NCI-H1417 treated with DMSO at 0.1 percent for 48 hours (cell line): Measurements from ENCODE around the gene PKP3.

Experiments used
- DNase-seq: peaks from one replicate; lab custom pipeline; 2025; lab: John Stamatoyannopoulos, UW

Gene PKP3

DNA sequence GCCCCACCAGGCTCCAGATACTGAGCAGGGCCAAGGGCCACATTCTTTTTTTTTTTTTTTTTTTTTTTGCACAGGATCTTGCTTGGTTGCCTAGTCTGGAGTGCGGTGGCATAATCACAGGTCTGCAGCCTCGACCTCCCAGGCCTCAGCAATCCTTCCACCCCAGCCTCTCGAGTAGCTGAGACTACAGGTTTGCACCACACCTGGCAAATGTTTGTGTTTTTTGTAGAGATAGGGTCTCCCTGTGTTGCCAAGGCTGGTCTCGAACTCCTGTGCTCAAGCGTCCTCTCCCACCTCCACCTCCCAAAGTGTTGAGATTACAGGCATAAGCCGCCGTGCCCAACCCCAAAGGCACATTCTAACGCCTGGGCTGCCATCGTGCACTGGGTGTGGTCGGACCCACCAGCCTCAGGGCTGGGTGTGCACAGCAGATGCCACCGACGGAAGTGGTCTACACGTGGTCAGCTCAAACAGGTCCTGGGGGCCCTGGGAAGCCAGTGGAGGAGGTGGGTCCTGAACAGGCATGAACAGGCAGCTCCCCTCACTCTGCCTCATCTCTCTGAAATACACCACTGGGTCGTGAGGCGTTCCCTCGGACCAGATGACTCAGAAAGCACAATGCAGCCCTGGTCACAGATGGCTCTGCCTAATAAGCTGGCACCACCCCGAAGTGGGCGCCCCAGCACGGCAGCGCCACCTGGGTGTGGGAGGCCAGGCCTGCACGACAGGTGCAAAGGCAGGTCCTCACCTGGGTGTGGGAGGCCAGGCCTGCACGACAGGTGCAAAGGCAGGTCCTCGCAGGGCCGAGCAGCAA lies 29.9 kb upstream of the PKP3 start:
- DNase-seq = no peak

DNA sequence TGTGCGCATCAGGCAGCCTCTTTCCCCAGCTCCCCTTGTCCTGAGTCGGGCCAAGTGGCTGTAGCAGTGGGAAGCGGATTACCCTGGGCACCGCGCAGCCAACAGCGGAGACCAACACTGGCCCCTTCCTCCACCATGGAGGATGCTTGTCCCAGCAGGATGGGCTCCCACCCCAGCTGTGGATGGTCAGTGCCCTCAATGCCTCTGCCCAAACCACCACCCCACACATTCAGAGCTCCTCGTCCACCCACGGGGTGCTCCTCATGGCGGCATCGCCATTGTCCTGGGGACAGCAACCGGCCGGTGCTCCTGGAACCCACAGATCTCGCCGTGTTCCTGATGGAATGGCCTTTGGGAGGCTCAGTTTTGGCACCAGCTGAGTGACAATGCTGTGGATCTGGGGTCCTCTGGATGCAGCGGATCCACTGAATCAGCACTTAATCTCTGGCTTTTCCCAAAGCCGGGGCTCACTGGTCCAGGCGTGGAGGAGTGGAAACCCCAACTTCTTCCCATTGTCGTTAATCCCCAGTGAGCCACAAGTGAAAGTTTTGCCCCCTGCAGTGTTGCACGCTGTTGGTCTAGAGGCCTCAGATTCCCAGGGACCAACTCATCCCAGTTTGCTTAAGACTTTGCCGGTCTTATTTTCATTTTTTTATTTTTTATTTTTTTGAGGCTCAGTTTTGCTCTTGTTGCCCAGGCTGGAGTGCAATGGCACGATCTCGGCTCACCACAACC lies 28.9 kb upstream of the PKP3 start:
- no peak for DNase-seq

DNA sequence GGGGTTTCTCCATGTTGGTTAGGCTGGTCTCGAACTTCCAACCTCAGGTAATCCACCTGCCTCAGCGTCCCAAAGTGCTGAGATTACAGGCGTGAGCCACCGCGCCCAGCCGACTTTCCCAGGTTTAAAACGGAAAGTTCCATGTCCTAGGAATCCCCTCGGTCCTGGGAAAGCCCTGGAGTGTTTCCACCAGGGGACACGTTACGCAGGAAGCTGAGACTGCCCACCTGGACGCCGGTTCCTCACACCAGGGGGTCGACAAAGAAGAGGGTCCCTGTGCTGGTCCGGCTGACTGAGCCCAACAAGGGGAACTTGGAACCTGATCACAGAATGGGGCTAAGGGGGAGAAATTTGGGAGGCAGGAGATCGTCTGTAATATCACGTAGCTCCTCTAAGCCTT lies 28.2 kb upstream of the PKP3 start:
- no peak for DNase-seq

DNA sequence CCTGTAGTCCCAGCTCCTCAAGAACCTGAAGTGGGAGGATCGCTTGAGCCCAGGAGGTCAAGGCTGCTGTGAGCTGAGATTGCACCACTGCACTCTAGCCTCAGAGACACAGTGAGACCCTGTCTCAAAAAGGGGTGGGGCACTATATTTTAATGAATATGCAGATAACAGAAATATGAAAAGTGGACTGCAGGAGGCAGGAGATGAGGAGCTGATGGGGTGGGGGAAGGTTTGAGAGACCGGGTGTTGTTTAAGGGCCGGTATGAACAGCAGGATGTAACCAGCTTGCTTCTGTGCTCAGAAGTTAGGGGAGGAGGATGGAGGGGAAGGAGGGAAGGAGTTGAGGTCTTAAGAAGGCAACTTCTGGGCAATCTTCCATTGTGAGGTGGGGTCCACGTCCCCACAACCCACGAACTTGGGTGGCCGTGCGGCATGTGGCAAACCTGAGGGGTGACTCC lies 26.0 kb upstream of the PKP3 start:
- DNase-seq = no peak

DNA sequence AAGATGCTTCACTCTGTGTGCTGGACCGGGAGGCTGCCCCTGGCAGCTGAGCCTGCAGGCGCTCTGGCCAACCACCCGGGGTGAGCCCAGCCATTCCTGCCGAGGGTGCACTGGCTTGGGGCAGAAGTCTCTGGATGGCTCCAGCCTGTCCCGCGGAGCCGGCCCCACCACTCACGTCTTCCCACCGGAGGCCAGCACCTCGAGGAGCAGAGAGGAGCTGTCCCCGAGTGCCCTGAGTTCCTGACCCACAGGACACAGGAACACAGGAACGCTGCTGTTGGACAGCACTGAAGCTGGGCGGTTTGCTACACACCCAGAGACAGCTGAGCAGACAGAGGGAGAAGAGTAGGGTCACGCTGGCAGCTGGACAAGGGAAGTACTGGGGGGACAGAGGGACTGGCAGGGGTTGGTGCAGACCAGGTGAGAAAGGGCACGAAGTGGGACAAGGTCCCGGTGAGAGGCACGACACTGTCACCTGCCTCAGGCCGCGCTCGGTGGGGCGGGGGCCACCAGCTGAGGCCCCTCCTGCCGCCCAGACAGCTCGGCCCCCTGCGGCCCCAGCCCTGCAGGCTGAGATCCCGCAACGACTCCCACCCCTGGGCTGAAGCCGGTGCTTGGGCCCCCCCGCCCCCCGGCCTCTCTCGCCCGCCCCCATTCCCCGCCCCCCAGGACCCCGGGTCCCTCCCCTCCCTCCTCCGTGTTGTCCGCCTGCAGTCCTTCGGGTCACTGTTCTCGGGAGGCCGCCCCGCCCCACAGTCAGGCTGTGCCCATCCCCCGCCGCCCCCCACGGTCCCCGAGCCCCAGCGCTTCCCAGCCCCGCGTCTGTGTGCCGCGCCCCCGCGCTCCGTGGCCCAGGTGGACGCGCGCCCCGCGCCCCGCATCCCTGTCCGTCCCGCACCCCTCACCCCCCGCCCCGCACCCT lies 25.3 kb upstream of the PKP3 start:
- no peak for DNase-seq

DNA sequence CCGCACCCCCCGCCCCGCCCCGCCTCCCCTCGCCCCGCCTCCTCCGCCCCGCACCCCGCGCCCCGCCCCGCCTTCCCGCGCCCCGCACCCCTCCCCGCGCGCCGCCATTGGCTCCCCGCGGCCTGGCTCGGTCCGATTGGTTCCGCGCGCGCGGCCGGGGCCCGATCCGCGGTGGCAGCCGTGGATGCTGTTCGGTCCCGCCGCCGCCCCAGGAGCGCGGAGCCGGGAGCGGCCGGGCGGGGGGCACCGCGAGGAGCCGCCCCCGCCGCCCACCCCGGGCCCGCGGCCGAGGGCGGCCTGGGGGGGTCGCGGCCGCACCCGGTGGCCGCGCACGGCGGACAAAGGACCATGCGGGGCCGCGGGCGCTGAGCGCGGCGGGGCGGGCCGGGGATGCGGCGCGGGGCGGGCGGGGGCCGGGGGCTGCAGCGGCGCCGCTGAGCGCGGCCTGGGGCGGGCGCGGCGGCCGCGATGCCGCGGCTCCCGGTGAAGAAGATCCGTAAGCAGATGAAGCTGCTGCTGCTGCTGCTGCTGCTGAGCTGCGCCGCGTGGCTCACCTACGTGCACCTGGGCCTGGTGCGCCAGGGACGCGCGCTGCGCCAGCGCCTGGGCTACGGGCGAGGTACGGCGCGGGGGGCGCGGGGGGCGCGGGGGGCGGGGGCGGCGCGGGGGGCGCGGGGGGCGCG lies 24.5 kb upstream of the PKP3 start, which contains the start of gene B4GALNT4:
Gene B4GALNT4 (plus strand): TSS at position 164 of the 683 bp plus-strand sequence. CDS start 305 bp downstream, at position 469.
- DNase-seq = no peak

DNA sequence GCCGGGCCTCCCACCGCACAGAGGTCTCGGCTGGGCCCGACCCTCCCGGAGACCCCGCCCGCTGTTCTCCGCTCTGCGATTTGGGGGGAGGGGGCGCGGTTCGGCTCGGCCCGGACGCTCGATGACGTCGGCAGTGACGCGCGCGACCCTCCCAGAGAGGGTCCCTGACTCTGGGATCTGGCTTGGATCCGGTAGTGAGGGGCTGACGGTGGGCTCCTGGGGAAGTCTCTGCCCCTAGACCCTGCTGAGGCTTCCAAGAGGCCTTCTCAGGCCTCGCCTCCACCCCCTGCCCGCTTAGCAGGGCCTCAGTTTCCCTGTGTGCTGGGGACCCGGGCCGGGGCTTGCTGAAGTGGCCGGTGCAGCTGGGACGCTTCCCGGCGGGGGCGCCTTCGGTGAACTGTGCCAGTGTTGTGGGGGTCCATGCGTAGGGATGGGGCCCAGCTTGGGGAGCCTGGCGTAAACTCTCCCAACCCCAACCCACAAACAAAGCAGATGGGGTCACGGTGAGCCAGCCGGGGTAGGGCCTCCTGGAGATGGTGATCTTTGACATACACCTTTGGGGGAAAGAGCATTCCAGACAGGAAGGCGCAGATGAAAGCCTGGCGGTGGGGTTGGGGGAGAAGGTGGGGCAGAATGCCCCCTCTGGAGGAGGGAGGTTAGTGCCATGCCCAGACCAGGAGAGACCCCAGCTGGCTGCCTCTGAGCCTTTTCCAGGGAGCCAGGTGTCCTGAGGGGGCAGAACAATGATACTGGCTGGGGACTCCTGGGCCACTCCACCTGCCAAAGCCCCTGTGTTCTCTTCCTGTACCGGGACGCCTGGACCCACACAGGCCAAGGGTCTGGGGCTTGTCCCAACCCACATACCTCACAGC lies 23.7 kb upstream of the PKP3 start:
- DNase-seq = no peak

DNA sequence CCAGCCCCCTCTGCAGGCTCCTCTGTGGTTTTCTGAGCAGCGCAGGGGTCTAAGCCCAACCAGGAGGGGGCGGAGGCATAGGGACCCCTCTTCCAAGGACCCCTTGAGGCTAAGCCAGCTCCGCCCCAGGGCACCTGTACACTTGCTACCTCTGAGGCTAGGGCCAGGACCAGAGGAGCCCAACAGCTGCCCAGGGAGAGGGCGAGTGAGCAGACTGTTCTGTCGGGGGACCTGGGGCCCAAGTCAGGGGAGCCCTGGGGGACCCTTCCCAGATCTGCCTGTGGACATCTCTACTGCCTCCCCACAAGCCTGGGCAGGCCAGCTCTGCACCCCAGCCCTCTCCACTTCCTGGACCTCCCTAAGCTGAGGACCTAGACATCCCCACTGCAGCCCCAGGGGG lies 23.0 kb upstream of the PKP3 start:
- no peak for DNase-seq

DNA sequence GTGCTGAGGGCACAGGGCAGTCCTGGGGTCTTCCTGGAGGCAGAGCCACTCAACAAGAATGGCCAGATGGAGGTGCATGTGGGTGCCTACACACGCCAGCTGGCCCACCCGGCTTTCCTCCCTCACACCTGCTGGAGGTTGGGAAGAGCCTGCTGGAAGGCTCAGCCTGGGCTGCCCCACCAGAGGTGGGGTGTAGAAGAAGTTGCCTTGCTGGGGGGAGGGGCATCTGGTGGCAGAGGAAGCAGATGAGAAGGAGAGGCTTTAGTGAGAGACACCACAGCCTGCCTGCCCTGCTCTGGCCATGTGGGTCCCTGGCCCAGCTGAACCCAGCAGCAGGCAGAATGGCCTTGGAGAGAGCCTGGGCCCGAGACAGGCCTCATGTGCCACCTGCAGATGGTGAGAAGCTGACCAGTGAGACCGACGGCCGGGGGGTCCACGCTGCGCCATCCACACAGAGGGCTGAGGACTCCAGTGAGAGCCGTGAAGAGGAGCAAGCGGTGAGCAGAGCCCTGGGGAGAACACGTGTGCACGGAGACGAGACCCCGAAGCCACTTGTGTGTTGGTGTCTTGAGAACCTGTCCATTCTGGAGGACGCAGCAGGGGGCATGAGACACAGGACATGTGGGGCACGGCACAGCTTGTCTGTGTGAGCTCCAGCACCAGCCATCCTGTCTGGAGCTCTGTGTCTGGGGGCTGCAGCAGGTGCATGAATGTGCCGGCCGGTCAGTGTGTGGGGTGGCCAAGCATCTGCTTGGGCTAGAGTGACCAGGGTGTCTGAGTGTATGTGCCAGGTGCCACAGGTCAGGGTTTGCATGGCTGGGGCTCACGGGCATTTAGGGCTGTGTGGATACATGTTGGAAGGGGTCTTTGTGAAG lies 22.1 kb upstream of the PKP3 start:
- DNase-seq = no peak

DNA sequence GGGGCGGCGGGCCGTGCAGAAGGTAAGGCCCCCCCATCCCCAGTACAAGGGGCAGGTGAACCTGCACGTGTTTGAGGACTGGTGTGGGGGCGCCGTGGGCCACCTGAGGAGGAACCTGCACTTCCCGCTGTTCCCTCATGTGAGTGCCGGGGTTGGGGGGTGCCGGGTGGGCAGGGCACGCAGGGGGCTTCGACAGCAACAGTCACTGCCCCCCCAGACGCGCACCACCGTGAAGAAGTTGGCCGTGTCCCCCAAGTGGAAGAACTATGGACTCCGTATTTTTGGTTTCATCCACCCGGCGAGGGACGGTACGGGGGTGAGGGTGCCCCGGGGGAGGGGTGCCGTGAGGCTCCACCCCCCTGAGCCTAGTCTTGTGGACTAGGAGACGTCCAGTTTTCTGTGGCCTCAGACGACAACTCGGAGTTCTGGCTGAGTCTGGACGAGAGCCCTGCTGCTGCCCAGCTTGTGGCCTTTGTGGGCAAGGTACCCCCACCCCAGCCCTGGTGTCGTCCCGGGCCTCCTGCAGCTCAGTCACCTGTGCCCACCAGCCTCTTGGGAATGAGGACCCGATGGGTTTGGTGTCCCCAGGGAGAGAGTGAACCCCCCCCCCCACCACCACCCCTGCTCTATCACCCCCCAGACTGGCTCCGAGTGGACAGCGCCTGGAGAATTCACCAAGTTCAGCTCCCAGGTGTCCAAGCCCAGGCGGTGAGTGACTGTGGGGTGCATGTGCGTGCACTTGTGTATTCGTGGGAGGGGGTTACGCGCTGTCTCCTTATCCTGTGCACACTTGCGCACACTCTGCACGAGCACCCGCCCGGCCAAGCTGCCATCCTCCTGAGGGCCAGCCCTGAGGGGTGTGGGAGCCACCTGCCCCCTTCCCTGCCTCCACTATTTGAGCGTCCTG lies 20.9 kb upstream of the PKP3 start:
- DNase-seq = no peak

DNA sequence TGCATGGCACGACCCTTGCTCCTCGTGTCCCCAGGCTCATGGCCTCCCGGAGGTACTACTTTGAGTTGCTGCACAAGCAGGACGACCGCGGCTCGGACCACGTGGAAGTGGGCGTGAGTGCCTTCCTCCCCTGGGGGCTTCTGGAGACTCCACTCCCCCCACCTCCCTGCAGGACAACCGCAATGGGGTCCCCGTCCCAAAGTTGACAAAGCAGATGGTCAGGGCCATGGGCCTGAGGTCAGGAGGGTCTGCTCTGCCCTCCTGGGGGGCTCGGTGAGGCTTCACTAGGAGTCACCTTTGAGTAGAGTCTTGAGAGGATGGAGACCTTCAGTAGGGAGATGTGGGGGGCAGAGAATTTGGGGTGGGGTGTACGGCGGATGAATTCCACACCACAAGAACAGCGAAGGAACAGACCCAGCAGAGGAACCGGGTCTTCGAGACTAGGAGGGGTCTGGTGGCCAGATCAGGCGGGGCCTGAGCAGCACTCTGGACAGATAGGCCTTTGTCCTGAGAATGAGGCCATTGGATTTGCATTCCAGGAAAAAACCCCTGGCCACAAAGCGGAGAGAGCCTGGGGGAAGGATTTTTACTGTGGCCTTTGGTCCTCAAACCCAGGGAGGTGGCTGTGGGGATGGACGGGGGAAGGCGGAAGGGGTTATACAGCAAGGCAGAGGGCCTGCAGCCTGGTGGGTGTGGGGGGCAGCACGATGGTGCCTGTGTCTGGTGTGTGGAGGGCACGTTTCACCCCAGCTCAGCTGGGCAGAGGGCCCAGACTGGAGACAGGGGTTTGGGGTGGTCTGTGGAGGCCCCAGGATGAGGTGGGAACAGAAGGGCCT lies 20.1 kb upstream of the PKP3 start:
- no peak for DNase-seq

DNA sequence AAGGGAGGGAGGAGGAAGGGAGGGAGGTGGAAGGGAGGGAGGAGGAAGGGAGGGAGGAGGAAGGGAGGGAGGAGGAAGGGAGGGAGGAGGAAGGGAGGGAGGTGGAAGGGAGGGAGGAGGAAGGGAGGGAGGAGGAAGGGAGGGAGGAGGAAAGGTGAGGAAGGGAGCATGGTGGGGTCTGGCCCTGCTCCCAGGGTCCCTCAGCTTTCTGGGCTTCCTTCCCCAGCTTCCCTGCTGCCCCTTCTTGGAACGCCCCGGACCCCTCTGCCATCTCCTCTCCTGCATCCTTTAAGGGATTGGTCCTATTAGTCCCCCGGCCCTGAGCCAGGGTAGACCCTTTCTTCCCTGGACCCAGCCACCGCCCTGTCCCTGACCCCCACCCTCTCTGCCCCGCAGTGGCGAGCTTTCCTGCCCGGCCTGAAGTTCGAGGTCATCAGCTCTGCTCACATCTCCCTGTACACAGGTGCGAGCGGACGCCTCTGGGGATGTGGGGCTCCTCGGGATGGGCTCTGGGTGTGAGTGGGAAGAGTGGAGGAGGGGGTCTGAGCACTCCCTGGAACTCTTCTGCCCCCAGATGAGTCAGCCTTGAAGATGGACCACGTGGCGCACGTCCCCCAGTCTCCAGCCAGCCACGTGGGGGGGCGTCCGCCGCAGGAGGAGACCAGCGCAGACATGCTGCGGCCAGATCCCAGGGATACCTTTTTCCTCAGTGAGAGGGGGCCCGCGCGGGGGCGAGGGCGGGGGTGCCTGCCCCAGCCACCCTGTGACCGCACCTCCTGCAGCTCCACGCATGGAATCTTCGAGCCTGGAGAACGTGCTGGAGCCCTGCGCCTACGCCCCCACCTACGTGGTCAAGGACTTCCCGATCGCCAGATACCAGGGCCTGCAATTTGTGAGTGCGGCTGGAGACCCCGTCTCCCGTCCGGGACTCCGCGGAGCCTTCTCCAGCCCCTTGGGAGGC lies 18.7 kb upstream of the PKP3 start:
- no peak for DNase-seq

DNA sequence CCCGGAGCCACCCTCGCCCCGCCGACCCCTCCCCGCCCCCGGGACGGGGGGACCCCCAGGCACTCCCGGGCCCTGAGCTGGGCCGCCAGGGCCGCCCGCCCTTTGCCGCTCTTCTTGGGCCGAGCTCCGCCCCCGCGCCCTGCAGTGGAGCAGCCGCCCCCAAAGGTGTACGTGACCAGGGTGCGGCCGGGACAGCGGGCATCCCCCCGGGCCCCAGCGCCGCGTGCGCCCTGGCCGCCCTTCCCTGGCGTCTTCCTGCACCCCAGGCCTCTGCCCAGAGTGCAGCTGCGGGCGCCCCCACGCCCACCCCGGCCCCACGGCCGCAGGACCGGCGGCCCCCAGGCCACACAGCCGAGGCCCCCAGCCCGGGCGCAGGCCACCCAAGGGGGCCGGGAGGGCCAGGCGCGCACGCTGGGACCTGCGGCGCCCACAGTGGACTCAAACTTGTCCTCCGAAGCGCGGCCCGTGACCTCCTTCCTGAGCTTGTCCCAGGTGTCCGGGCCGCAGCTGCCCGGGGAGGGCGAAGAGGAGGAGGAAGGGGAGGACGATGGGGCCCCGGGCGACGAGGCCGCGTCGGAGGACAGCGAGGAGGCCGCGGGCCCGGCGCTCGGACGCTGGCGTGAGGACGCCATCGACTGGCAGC lies 17.4 kb upstream of the PKP3 start:
- DNase-seq = no peak

DNA sequence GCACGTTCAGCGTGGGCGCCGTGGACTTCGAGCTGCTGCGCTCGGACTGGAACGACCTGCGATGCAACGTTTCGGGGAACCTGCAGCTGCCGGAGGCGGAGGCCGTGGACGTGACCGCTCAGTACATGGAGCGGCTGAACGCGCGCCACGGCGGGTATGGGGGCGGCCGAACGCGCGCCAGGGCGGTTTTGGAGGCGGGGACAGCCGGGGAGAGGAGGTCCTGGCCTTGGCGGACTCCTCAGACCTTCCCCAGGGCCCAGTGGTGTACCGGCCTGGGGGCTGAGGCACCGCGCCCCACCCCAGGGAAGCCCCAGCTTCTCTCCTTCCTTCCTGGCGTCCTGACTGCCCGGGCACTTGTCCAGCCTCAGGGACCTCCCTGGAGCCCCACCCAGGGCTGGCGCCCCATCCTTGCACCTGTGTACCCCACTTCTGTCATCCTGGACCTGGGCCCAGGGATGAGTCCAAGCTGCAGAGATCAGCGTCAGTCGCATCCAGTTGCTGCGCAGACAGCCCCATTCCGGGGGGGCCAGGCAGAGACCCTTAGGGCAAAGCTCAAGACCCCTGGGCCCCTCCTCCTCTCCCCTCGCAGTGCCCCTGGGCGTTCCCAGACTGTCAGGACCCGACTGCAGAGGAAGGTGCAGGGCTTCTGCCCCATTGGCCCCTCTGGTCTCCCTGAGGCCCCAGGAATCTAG lies 16.7 kb upstream of the PKP3 start:
- DNase-seq = no peak

DNA sequence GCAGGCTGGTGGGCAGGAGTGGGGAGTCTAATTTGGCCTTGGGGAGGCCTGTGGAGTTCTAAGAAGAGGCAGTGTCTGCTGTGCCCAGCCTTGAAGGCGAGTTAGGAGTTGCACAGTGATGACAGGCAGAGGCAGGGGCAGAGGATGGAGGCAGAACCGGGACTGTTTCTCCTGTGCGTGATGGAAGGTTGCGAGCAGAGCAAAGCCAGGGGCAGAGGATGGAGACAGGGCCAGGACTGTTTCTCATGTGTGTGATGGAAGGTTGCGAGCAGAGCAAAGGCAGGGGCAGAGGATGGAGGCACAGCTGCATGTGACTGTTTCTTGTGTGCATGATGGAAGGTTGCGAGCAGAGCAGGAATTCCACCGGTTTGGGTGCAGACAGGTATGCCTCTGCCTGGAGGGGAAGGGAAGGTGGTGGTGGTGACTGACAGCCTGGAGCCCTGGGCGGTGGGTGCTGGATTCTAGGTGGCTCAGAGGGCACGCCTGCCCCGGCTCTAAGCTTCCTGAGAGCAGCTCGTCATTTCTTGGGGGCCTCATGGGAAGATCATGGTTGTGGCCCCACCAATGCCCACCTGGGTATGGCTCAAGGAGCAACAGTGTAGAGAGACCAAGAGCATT lies 16.0 kb upstream of the PKP3 start:
- no peak for DNase-seq
